ENCODE measurements around the gene PHLDA2. TPM values are rescaled to one million over a fixed set of nuclear protein-coding genes. Genes with fewer than 3 reads are reported as not detected.

The PHLDA2 gene
- total RNA-seq, 1 experiment from 2014 or later, result 33.7 TPM

DNA sequence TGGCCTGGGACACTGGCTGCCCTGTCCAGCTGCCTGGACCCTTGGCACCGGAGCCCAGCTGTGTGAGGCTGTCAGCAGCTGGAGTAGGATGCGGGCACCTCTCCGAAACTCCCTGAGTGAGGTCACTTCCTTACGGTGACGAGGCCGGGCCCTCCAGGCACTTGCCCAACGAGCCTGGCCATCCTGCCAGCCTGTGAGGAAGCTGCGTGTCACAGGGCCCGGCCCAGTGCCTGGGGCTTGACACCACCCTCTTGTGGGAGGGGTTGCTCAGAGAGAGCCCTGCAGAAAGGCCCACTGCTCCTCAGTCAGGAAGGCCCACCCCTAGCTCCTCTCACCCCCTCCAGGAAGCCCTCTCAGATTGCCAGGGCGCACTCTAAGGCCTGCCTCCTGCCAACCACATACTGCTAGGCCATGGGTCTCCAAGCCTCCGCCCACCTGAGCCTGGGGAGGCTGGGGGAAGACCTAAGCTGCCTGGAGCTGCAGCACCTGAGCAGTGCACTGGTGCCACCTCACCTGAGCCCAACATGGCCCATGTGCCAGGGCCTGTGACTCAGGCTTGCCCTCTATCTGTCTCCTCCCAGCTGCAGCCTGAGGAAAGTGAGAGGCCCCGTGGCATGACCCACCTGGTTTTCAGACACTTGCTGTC is 4.3 kb upstream of the PHLDA2 start:
- no TSS peak for BruUV-seq (replicated peaks)
- intact Hi-C loops (cut with micrococcal nuclease; ENCODE audit: unreplicated experiment), result no loop called here
- POLR2A ChIA-PET (ENCODE audit: low non-redundant PET), result no interaction called here
- CTCF ChIA-PET, result no interaction called here
- H3K36me3 ChIP-seq (ENCODE audit: insufficient read depth, low read length, poor library complexity, severe bottlenecking), result no peaks in the 10 kb centered on the region
- no peaks in the 10 kb centered on the region for H3K27me3 ChIP-seq (replicated peaks; ENCODE audit: insufficient read depth, low read depth, low read length, poor library complexity)
- H3K4me1 ChIP-seq (ENCODE audit: insufficient read depth, low read length, poor library complexity, severe bottlenecking), result peaks cover 13% of the 10 kb centered on the region
- peaks cover 8% of the 10 kb centered on the region for H3K9me3 ChIP-seq (ENCODE audit: low read depth, low read length, poor library complexity, severe bottlenecking)
- H3K4me3 ChIP-seq (ENCODE audit: low read depth, low read length, poor library complexity, severe bottlenecking), result no peak overlapping the region
- H3K27ac ChIP-seq (ENCODE audit: low read depth, low read length, poor library complexity, severe bottlenecking), result no peak overlapping the region
- TF ChIP-seq EZH2 (IDR thresholded peaks at IDR 0.05; ENCODE audit: borderline replicate concordance, low read depth, low read length, poor library complexity, severe bottlenecking), result no peak
- TF ChIP-seq, protein P1, sequence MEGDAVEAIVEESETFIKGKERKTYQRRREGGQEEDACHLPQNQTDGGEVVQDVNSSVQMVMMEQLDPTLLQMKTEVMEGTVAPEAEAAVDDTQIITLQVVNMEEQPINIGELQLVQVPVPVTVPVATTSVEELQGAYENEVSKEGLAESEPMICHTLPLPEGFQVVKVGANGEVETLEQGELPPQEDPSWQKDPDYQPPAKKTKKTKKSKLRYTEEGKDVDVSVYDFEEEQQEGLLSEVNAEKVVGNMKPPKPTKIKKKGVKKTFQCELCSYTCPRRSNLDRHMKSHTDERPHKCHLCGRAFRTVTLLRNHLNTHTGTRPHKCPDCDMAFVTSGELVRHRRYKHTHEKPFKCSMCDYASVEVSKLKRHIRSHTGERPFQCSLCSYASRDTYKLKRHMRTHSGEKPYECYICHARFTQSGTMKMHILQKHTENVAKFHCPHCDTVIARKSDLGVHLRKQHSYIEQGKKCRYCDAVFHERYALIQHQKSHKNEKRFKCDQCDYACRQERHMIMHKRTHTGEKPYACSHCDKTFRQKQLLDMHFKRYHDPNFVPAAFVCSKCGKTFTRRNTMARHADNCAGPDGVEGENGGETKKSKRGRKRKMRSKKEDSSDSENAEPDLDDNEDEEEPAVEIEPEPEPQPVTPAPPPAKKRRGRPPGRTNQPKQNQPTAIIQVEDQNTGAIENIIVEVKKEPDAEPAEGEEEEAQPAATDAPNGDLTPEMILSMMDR (conservative IDR thresholded peaks at IDR 0.05; ENCODE audit: low read depth, low read length), result no peak
- peak; percentile 47 for DNase-seq (ENCODE audit: low spot score)

DNA sequence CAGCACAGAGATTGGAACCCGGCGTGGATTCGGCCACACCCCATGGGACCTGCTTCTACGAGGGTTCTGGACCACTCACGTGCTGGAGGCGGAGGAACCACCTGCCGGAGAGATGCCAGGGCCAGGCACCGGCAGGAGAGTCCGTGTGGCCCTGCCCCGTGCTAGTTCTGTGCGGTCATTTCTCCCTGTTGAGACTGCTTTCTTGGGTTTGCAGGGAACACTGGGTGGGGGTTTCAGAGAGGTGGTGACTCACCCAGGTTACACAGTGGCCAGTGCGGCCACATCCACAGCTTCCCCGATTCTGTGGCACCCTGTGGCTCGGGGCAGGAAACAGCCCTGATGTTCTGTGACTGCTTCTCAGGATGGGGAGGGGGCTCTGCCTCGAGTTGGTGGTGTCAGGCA is 3.6 kb upstream of the PHLDA2 start:
- H3K9me3 ChIP-seq (ENCODE audit: low read depth, low read length, poor library complexity, severe bottlenecking), result peaks cover 6% of the 10 kb centered on the region
- DNase-seq (ENCODE audit: low spot score), result no peak
- no peak overlapping the region for H3K4me3 ChIP-seq (ENCODE audit: low read depth, low read length, poor library complexity, severe bottlenecking)
- H3K27me3 ChIP-seq (replicated peaks; ENCODE audit: insufficient read depth, low read depth, low read length, poor library complexity), result no peaks in the 10 kb centered on the region
- peaks cover 16% of the 10 kb centered on the region for H3K4me1 ChIP-seq (ENCODE audit: insufficient read depth, low read length, poor library complexity, severe bottlenecking)
- intact Hi-C loops (cut with micrococcal nuclease; ENCODE audit: unreplicated experiment), result no loop called here
- TF ChIP-seq, protein P1 (conservative IDR thresholded peaks at IDR 0.05; ENCODE audit: low read depth, low read length), result no peak
- H3K36me3 ChIP-seq (ENCODE audit: insufficient read depth, low read length, poor library complexity, severe bottlenecking), result no peaks in the 10 kb centered on the region
- ChIA-PET POLR2A (ENCODE audit: low non-redundant PET) (no interaction called here), CTCF (no interaction called here)
- no peak overlapping the region for H3K27ac ChIP-seq (ENCODE audit: low read depth, low read length, poor library complexity, severe bottlenecking)
- no TSS peak for BruUV-seq (replicated peaks)

DNA sequence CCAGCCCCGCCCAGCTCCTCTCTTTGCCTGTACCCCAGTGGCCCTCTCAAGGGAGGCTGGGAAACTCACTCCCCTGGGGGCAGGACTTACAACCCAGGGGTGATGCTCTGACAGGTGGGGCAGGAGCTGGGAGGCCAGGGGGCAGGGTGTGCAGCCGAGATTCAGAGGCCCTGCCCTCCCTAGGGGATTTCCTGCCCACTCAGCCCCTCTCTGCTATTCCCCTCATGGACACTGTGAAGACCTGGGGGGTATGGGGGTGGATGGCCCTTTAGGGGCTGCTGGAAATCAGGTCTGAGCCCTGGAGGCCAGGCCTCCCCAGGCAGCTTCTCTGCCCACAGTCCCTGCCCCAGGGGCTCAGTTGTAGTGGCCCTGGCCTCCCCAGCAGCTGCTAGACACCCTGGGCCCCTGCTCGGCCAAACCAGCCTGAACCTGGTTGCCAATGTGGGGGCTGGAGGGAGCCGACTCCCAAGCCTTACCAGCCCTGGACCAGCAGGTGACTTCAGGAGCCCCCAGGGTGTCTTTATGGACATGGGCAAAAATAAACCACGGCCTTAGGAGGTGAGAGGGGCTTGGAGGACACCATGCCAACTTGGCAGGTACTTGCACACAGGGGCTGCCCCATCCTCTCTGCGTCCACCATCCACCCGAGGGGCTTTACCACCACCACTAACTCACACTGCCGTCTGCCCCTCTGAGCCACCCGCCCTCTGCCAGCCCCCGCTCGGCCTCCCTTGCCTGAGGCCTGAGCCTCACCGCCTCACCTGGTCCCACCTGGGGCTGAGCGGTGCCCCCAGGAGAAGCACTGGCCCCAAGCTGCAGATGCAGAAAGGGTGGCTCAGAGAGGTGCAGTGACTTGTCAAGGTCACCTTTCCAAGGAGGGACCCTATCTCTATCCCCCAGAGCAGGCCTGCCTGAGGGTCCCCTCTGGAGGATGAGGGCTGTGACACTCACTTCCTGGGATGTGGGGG is 2.8 kb upstream of the PHLDA2 start:
- Histone ChIP-seq H3K9me3 (ENCODE audit: low read depth, low read length, poor library complexity, severe bottlenecking) (no peaks in the 10 kb centered on the region), H3K4me1 (ENCODE audit: insufficient read depth, low read length, poor library complexity, severe bottlenecking) (peaks cover 16% of the 10 kb centered on the region), H3K36me3 (ENCODE audit: insufficient read depth, low read length, poor library complexity, severe bottlenecking) (no peaks in the 10 kb centered on the region), H3K27ac (ENCODE audit: low read depth, low read length, poor library complexity, severe bottlenecking) (no peak overlapping the region), H3K4me3 (ENCODE audit: low read depth, low read length, poor library complexity, severe bottlenecking) (no peak overlapping the region), H3K27me3 (replicated peaks; ENCODE audit: insufficient read depth, low read depth, low read length, poor library complexity) (no peaks in the 10 kb centered on the region)
- intact Hi-C loops (cut with micrococcal nuclease; ENCODE audit: unreplicated experiment), result no loop called here
- POLR2A ChIA-PET (ENCODE audit: low non-redundant PET), result no interaction called here
- DNase-seq (ENCODE audit: low spot score), result no peak
- CTCF ChIA-PET, result no interaction called here
- BruUV-seq (replicated peaks), result no TSS peak
- TF ChIP-seq, protein P1 (conservative IDR thresholded peaks at IDR 0.05; ENCODE audit: low read depth, low read length), result no peak
- TF ChIP-seq EZH2 (IDR thresholded peaks at IDR 0.05; ENCODE audit: borderline replicate concordance, low read depth, low read length, poor library complexity, severe bottlenecking), result no peak

Data from A673 (cell line).